Measurements from ENCODE around the gene TLE5.
A peak's percentile ranks its signal among the peaks of the same experiment; 100 is the strongest.

Gene TLE5

DNA sequence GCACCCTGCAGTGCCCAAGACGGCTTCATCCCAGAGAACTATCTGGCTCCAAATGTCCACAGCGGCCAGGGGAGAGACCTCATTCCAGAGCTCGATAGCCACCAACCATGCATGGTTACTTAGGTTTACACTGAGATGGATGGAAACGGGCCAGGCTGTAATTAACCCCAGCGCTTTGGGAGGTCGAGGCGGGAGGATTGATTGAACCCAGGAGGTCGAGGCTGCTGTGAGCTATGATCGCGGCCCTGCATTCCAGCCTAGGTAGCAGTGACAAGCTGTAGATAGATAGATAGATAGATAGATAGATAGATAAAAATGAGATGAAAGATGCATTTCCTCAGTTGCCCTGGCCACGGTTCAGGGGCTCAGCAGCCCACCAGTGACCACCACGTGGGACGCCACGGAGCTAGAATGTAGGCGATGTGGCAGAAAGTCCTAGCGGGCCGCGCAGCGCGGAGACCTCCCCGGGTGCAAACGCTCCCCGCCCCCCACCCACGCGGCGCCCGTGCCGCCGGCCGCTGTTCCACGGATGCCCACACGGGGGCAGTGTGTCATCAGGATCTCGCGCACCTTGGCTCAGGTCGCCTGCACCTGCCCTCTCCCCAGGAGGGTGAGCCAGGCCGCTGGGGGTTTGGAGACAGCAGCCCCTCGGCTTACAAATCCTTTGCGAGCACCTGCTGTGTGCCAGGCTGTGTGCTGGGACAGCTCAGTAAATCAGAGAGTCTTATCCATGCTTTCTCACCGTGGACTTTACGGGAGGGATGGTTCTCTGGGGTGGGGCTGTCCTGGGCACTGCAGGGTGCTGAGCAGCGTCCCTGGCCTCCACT is 13.5 kb upstream of the TLE5 start:
- H3K27ac ChIP-seq, result no peak overlapping the region
- TF ChIP-seq, protein P1, sequence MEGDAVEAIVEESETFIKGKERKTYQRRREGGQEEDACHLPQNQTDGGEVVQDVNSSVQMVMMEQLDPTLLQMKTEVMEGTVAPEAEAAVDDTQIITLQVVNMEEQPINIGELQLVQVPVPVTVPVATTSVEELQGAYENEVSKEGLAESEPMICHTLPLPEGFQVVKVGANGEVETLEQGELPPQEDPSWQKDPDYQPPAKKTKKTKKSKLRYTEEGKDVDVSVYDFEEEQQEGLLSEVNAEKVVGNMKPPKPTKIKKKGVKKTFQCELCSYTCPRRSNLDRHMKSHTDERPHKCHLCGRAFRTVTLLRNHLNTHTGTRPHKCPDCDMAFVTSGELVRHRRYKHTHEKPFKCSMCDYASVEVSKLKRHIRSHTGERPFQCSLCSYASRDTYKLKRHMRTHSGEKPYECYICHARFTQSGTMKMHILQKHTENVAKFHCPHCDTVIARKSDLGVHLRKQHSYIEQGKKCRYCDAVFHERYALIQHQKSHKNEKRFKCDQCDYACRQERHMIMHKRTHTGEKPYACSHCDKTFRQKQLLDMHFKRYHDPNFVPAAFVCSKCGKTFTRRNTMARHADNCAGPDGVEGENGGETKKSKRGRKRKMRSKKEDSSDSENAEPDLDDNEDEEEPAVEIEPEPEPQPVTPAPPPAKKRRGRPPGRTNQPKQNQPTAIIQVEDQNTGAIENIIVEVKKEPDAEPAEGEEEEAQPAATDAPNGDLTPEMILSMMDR (conservative IDR thresholded peaks at IDR 0.05; ENCODE audit: low read depth), result peak; percentile 94
- POLR2A ChIA-PET (ENCODE audit: low non-redundant PET), result no interaction called here
- CTCF ChIA-PET, result interaction anchor here (0.6 to 1.0 kb wide), 4 partner anchors 23 to 93 kb away, joined by 3 to 4 read pairs (median 4); no protein-coding TSS in a partner anchor
- peak; percentile 60 for DNase-seq (ENCODE audit: low spot score)

DNA sequence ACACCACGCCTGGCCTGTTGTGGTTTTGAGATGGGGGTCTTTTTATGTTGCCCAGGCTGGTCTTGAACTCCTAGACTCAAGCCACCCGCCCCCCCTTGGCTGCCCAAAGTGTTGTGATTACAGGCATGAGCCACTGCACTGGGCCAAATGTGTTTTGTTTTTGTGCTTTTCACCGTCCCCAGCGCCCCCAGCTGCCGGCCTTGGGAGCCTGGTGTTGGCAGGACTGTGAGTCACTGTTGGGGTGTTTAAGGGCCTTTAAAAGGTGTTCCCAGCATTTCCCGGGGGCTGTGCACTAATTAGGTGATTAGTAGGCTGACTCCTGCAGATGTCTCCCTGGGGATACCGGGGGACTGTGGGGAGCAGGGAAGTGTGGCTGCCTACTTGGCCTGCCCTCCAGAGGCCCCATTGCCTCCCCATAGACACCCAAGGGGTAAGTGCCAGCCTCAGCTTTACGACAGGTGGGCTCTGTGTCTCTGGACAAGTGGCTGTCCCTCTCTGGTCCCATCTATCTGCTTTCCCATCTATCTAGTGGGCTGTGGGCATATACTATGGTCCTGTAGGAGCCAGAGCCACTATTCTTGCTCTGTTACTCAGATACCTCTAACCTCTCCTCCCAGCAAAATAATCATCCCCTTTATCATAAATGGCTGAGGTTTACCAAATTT is 11.8 kb upstream of the TLE5 start:
- H3K27ac ChIP-seq, result peak overlapping the region; percentile 18
- POLR2A ChIA-PET (ENCODE audit: low non-redundant PET), result no interaction called here
- DNase-seq (ENCODE audit: low spot score), result no peak
- CTCF ChIA-PET, result interaction anchor here (0.7 kb wide), 1 partner anchor 434 kb away, joined by 4 read pairs; no protein-coding TSS in a partner anchor
- TF ChIP-seq, protein P1 (conservative IDR thresholded peaks at IDR 0.05; ENCODE audit: low read depth), result no peak

DNA sequence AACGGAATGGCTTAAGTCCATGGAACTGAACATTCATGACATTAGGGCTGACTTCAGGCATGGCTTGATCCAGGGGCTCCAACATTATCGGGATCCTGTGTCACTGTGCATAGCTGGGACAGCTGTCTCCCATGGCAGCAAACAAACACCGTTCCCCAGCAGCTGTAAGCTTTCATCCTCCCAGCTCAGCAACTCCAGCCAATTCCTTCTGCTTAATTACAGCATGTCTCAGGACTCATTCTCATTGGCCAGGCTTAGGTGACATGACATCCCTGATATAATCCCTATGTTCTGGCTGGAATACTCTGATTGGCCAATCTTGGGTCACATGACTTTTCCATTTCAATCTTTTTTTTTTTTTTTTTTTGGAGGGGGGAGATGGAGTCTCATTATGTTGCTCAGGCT is 10.9 kb upstream of the TLE5 start:
- peak; percentile 70 for DNase-seq (ENCODE audit: low spot score)
- H3K27ac ChIP-seq, result no peak overlapping the region
- ChIA-PET CTCF (interaction anchor here (0.7 kb wide), 1 partner anchor 435 kb away, joined by 4 read pairs; no protein-coding TSS in a partner anchor), POLR2A (ENCODE audit: low non-redundant PET) (interaction anchor here (0.5 kb wide), 1 partner anchor 11 kb away, joined by 3 read pairs; no protein-coding TSS in a partner anchor)
- TF ChIP-seq, protein P1 (conservative IDR thresholded peaks at IDR 0.05; ENCODE audit: low read depth), result no peak

DNA sequence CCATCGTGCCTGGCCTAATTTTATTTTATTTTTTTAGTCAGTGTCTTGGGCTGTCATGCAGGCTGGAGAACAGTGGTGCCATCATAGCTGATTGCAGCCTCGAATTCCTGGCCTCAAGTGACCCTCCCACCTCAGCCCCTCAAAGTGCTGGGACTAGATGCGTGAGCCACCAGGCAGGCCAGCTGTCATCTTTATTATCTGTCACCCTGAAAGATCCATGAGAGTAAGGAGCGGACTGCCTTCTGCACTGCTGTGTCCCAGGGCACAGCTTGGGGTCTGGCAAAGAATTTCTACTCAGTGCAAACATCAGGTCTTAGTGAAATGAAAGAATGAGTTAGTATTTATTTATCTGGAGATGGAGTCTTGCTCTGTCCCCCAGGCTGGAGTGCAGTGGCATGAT is 9.5 kb upstream of the TLE5 start:
- POLR2A ChIA-PET (ENCODE audit: low non-redundant PET), result no interaction called here
- no peak for DNase-seq (ENCODE audit: low spot score)
- CTCF ChIA-PET, result interaction anchor here (0.5 kb wide), 1 partner anchor 103 kb away, joined by 3 read pairs; no protein-coding TSS in a partner anchor
- H3K27ac ChIP-seq, result peak overlapping the region; percentile 28
- TF ChIP-seq, protein P1 (conservative IDR thresholded peaks at IDR 0.05; ENCODE audit: low read depth), result no peak

DNA sequence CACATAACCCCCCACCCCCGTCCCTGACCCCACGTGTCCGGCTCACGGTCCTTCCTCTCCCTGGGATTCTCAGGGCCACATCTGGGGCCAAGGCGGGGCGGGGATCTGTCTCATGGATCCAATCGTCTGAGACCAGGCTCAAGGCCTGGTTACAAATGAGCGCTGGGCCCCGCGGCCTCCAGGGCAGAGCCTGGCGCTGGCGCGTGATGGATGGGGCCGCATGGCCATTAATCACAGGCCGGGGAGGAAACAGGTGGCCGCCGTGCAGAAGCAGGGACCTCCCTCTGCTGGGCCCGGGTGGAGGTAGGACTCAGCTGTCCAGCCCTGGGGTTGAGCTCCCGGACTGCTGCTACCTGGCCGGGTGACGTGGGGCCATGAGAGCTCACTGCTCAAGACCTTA is 5.8 kb upstream of the TLE5 start:
- no peak for DNase-seq (ENCODE audit: low spot score)
- TF ChIP-seq, protein P1 (conservative IDR thresholded peaks at IDR 0.05; ENCODE audit: low read depth), result no peak
- CTCF ChIA-PET, result interaction anchor here (0.6 kb wide), 1 partner anchor 11 kb away, joined by 3 read pairs; no protein-coding TSS in a partner anchor
- POLR2A ChIA-PET (ENCODE audit: low non-redundant PET), result interaction anchor here (0.7 kb wide), 1 partner anchor 116 kb away, joined by 3 read pairs; no protein-coding TSS in a partner anchor
- no peak overlapping the region for H3K27ac ChIP-seq

DNA sequence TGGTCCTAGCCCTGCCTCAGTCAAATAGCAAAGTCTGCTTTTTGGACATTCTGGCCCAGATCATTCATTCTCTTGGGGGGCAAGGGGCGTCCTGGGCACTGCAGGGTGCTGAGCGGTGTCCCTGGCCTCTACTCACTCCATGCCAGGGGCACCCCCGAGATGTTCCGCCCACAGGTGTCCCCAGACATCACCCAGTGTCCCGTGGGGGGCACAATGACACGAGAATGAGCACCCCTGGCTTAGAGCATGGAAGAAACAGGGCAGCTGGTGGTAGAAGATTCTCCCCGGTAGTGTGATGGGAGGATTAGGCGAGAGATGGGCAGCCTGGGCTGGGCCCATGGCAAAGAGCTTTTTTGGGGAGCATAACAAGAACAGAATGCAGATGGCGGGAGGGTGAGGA is 5.3 kb upstream of the TLE5 start:
- DNase-seq (ENCODE audit: low spot score), result no peak
- ChIA-PET POLR2A (ENCODE audit: low non-redundant PET) (no interaction called here), CTCF (interaction anchor here (0.6 to 0.7 kb wide), 2 partner anchors 11 to 69 kb away, joined by 3 read pairs; no protein-coding TSS in a partner anchor)
- H3K27ac ChIP-seq, result no peak overlapping the region
- TF ChIP-seq, protein P1 (conservative IDR thresholded peaks at IDR 0.05; ENCODE audit: low read depth), result no peak
